DND-41 (cell line): ENCODE results near the gene TMEM219.
A peak's percentile ranks its signal among the peaks of the same experiment; 100 is the strongest.

Experiments used
- ATAC-seq: fragments of 200-7000 bp; cut with Tn5 transposase; 3 replicates; pipeline ENCODE4 v1.9.1; 2021; ENCODE audit warnings: low read depth; ENCODE audit not compliant: insufficient read depth
- DNase-seq: peaks from one replicate; pipeline ENCODE4 v3.0.0-alpha.2; 2020
- H2AFZ ChIP-seq: 2 replicates; pipeline ENCODE4 v1.6.0; 2012; ENCODE audit warnings: low read depth, low read length
- H3K27ac ChIP-seq: 2 replicates; pipeline ENCODE4 v1.5.1; 2012; ENCODE audit warnings: low read length, inconsistent platforms
- H3K27me3 ChIP-seq: fragments of 200-600 bp; sonication (generic); 2 replicates; pipeline ENCODE4 v1.6.0; 2012; ENCODE audit warnings: low read length, mild to moderate bottlenecking, inconsistent platforms; ENCODE audit not compliant: insufficient read depth, poor library complexity
- H3K36me3 ChIP-seq: 2 replicates; pipeline ENCODE4 v1.5.1; 2012; ENCODE audit warnings: low read length, inconsistent platforms; ENCODE audit not compliant: insufficient read depth
- H3K4me1 ChIP-seq: 2 replicates; pipeline ENCODE4 v1.5.1; 2012; ENCODE audit warnings: mild to moderate bottlenecking, low read length; ENCODE audit not compliant: insufficient read depth
- H3K4me2 ChIP-seq: 2 replicates; pipeline ENCODE4 v1.6.0; 2012; ENCODE audit warnings: mild to moderate bottlenecking, moderate library complexity, low read length, inconsistent platforms; ENCODE audit not compliant: insufficient read depth
- H3K4me3 ChIP-seq, 2 experiments: fragments of 200-600 bp in 1 of 2; shearing (Covaris generic) in 1 of 2; 2 replicates each; pipeline ENCODE4 v1.5.1; 2012 to 2016; ENCODE audit warnings: inconsistent platforms in 2 of 2, low read length in 2 of 2, mild to moderate bottlenecking in 2 of 2, low read depth in 1 of 2, moderate library complexity in 1 of 2
- H3K79me2 ChIP-seq: 2 replicates; pipeline ENCODE4 v1.6.0; 2012; ENCODE audit warnings: low read length, inconsistent platforms; ENCODE audit not compliant: insufficient read depth
- H3K9ac ChIP-seq: 2 replicates; pipeline ENCODE4 v1.6.0; 2012; ENCODE audit warnings: low read depth, mild to moderate bottlenecking, inconsistent platforms, low read length, moderate library complexity
- H3K9me3 ChIP-seq: 2 replicates; pipeline ENCODE4 v1.5.1; 2012; ENCODE audit warnings: low read length, moderate library complexity, mild to moderate bottlenecking, inconsistent platforms; ENCODE audit not compliant: insufficient read depth, severe bottlenecking
- H4K20me1 ChIP-seq: 2 replicates; pipeline ENCODE4 v1.6.0; 2012; ENCODE audit warnings: low read length; ENCODE audit not compliant: insufficient read depth
- EZH2 ChIP-seq: IDR thresholded peaks from 3 replicates; pipeline ENCODE4 v1.6.1; 2012; ENCODE audit warnings: borderline replicate concordance, low read depth, mild to moderate bottlenecking, moderate library complexity, low read length, inconsistent platforms; ENCODE audit not compliant: severe bottlenecking
- TF ChIP-seq, protein P1 (sequence below): IDR thresholded peaks from 2 replicates; pipeline ENCODE4 v1.5.1; 2012; ENCODE audit warnings: borderline replicate concordance, low read length, moderate library complexity, mild to moderate bottlenecking; ENCODE audit not compliant: poor library complexity, severe bottlenecking; ENCODE audit errors: extremely low read depth

The TMEM219 gene

DNA sequence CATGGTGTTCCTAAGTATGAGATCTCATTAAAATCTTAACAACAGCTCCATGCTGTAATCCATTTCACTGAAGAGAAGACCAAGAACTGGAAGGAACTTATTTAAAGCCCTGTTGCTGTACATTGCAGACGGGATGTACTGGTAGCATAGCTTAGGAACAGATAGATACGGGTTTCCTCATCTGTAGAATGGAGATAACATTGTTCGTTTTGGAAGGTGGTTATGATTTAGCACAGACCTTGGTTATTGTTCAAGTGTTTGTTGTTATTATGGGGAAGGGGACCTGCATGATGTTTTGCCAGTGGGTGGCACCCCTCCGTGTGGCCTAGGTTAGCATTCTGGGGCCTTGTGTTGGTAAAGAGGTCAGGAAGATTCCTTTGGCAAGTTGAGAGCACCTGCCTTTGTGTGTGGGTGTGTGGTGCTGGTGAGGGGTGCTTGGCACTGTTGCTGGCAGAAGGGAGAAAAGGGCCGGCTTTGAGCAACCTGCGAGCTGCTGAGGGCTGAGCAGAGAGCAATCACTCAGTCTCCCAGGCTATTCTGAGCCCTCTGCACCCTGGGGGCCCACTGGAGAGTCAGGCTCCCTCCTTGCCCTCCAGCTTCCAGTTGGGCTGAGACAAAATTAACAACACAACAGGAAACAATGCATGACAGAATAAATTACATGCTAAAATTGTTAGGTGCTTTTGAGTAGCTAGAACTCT, 14.1 kb downstream of the TMEM219 start:
- peak overlapping the region in 1 of 2 experiments; percentile 92; a peak in 3 of 4 replicates for H3K4me3 ChIP-seq
- DNase-seq (no peak), ATAC-seq (no peak)
- H3K27ac ChIP-seq: peak overlapping the region; percentile 88
- peak overlapping the region; percentile 90 for H3K9ac ChIP-seq
- H3K4me2 ChIP-seq: peak overlapping the region; percentile 79
- H2AFZ ChIP-seq: no peak overlapping the region
- H3K27me3 ChIP-seq: no peaks in the 10 kb centered on the region
- TF ChIP-seq, protein P1, sequence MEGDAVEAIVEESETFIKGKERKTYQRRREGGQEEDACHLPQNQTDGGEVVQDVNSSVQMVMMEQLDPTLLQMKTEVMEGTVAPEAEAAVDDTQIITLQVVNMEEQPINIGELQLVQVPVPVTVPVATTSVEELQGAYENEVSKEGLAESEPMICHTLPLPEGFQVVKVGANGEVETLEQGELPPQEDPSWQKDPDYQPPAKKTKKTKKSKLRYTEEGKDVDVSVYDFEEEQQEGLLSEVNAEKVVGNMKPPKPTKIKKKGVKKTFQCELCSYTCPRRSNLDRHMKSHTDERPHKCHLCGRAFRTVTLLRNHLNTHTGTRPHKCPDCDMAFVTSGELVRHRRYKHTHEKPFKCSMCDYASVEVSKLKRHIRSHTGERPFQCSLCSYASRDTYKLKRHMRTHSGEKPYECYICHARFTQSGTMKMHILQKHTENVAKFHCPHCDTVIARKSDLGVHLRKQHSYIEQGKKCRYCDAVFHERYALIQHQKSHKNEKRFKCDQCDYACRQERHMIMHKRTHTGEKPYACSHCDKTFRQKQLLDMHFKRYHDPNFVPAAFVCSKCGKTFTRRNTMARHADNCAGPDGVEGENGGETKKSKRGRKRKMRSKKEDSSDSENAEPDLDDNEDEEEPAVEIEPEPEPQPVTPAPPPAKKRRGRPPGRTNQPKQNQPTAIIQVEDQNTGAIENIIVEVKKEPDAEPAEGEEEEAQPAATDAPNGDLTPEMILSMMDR: no peak
- no peak for TF ChIP-seq EZH2
- peaks cover 49% of the 10 kb centered on the region for H3K79me2 ChIP-seq
- peaks cover 48% of the 10 kb centered on the region for H4K20me1 ChIP-seq
- peaks cover 45% of the 10 kb centered on the region for H3K4me1 ChIP-seq
- H3K36me3 ChIP-seq: peaks cover 54% of the 10 kb centered on the region
- no peaks in the 10 kb centered on the region for H3K9me3 ChIP-seq

GRCh38 chr16:29977063-29977825, 15.4 kb downstream of the TMEM219 start:
- H3K9me3 ChIP-seq: no peaks in the 10 kb centered on the region
- peaks cover 49% of the 10 kb centered on the region for H3K79me2 ChIP-seq
- H2AFZ ChIP-seq: no peak overlapping the region
- no peak overlapping the region for H3K4me3 ChIP-seq
- no peak overlapping the region; the same call in 1 of the 2 replicates for H3K27ac ChIP-seq
- H3K27me3 ChIP-seq: no peaks in the 10 kb centered on the region
- H4K20me1 ChIP-seq: peaks cover 48% of the 10 kb centered on the region
- DNase-seq (no peak), ATAC-seq (no peak)
- peaks cover 63% of the 10 kb centered on the region for H3K36me3 ChIP-seq
- peak overlapping the region; percentile 90; the same call in 1 of the 2 replicates for H3K9ac ChIP-seq
- peak overlapping the region; percentile 79; the same call in 1 of the 2 replicates for H3K4me2 ChIP-seq
- H3K4me1 ChIP-seq: peaks cover 45% of the 10 kb centered on the region
- TF ChIP-seq EZH2: no peak
- TF ChIP-seq, protein P1: no peak

GRCh38 chr16:29978081-29978480, 16.2 kb downstream of the TMEM219 start:
- no peaks in the 10 kb centered on the region for H3K9me3 ChIP-seq
- peaks cover 64% of the 10 kb centered on the region for H3K36me3 ChIP-seq
- no peak overlapping the region for H2AFZ ChIP-seq
- DNase-seq: no peak
- H3K9ac ChIP-seq: no peak overlapping the region
- no peak overlapping the region for H3K4me2 ChIP-seq
- TF ChIP-seq, protein P1: no peak
- TF ChIP-seq EZH2: no peak
- peaks cover 49% of the 10 kb centered on the region for H3K79me2 ChIP-seq
- H3K27ac ChIP-seq: no peak overlapping the region
- ATAC-seq: no peak
- no peak overlapping the region for H3K4me3 ChIP-seq
- peaks cover 39% of the 10 kb centered on the region for H3K4me1 ChIP-seq
- H4K20me1 ChIP-seq: peaks cover 48% of the 10 kb centered on the region
- no peaks in the 10 kb centered on the region for H3K27me3 ChIP-seq
